GM21515 (cell line): ENCODE measurements around the gene PIP5K1C.

Experiments used
- ATAC-seq: cut with Tn5 transposase; IDR thresholded peaks from one replicate; pipeline ENCODE4 v1.9.1; 2021; ENCODE audit not compliant: unreplicated experiment

The PIP5K1C gene

DNA sequence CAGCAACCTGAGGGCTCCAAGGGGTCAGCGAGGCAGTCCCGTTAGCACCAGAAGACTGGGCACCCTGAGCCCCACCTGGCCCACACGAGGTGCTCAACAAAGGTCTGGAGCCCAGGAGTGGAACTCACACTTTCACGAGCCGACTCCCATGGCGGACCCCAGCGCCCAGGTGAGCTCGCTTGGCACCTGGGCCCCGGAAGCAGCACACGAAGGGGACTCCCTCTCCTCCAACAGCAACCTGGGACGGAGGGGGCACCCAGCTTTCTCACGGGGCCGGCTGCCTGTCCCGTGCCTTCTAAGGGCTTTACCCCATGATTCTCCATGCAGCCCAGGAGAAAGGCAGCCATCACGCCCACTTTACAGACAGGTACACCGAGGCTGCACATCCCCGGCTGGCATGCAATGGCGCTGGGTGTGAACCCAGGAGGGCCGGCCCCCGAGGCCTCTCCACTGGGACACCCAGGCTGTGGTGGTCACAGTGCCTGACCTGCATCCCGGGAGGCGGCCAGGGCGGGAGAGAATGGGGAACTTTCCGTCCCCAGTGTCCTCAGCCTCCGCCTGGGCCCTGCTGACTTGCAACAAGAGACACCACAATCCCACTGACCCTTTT is 5.0 kb downstream of the PIP5K1C start:
- ATAC-seq: no peak

DNA sequence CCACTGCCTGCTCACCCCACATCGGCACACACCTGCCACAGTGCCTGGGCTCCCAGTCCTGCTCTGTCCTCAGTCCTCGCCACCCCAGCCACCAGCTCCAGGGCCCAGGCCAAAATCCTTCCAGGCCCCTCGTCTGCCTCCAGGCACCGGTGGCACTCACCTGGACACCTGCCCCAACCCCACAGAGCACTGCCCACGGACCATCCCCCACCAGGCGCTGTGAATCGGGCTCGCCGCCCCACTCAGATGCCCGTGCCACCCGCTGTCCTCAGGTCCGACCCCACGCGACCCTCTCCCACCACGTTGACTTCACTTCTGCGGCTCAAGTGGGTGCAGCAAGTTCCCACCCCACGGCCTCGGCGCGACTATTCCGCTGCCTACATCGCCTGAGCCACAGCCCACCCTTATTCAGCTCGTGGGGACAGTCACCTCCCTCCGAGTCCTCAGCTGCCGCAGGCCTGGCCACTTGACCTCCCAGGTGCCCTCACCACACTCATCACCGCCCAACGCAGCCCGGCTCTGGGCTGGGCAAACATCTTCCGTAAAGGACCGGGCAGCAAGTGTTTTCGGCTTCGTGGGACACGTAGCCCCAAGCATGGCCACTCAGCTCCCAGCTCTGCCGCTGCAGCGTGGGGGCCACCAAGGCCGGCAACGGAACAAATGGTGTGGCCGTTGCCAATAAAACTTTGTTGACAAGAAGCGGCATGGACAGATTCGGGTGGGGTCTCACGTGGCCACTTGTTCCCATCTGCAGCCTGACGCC is 5.7 kb downstream of the PIP5K1C start:
- no peak for ATAC-seq

DNA sequence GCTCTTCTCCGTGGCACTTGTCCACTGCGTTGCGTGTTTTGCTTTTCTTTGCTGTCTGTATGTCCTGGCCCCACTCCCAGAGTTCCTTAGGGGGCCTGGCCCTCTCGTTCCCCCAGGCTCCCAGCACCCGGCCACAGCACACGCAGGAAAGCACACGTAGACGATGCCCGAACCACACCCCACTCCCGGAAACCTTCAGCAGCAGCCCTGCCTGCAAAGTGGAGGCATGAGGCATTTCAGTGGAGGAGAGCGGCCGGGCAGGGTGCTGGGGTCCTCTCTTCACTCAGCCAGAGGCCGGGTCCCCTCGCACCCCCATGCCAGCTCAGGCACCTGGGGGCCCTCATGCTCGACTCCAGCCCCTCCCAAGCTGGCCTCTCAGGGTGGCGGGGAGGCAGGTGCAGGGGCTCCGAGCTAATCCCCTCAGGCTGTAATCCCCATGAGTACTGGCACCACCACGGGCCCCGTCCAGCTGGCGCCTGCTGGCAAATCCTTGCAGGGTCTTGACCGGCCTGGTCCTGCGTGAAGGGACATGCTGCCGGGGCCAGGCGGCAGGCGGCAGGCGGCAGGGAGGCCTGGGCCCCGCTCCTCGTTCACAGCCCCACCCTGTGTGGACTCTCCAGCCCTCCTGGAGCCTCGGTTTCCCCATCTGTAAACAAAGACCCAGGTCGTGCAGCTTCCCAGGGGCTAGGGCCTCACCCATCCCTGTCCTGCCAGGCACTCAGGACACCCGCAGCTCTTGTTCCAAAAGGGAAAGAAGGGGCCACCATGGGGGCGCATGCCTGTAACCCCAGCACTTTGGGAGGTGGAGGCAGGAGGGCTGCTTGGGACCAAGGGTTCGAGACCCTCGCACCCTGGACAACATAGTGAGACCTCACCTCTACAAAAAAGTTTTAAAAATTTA is 7.0 kb downstream of the PIP5K1C start:
- ATAC-seq: no peak

DNA sequence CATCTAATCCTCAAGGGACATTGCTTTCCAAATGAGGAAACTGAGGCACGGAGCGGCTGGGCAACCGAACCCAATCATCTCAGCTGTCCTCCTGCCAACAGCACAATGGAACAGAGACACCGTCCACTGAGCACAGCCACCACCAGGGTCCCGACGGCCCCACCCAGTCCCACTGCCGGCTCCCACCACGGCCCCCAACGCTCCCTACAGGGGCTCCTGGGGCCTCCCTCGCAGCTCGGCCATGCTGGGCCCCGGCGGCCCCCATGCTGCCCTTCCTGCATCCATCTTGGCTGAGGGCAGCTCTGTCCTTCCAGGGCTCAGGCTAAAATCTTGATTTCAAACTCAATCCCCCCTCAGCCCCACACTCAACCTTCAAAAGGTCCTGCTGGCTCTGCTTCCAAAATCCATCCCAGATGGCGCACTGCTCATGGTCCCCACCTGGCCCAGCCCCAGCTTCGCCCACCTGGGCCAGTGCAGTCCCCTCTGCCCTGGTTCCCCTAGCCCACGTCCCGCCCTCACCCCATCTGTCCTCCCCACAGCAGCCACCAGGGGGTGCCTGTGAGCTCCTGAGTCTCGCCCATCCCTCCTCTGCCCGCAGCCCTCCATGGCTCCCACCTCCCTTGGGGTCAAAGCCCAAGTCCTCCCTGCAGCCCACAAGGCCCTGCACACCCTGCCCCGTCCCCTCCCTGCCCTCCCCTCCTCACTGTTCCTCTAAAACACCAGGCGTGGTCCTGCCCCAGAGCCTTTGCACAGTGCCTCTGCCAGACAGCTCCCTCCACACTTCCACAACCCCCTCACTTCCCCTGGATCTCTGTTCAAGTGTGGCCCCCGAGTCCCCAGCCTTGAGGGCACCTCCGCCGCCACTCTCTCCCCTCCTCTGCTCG is 7.9 kb downstream of the PIP5K1C start:
- no peak for ATAC-seq

DNA sequence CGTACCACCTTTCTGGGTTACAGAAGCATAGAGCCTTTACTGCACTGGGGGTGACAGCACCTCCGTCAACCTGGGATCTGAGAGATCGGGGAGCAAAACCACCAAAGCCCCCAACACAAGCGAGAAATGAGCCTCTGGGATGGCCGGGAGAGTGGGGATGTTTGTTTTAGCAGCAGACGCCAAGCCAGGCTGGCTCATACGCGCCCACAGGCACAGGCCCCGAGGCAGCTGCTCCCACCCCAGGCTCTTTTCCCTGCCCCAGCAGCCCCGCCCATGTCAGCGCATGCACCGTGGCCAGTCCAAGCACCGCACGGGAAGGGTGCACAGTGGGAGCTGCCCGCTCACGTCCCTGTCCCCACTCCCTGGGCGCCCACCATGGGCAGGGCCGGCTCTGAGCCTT is 8.5 kb downstream of the PIP5K1C start:
- no peak for ATAC-seq

DNA sequence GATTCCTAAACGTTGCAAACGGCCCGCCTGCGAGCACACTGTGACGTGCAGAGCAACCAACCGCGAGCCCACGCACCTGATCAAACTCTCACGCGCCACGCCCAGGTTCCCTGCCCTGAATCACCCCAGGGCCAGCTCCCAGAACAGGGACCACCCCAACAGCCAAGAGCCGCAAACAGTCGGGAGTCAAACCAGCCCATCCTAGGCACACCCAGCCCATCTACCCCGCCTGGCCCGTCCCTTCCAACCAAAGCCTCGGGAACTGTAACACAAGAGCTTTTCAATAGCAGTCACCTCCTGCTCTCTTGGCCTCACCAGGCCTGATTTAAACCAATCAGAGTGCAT is 8.9 kb downstream of the PIP5K1C start:
- ATAC-seq: no peak

GRCh38 chr19:3690551-3691371 is 9.5 kb downstream of the PIP5K1C start:
- ATAC-seq: no peak

DNA sequence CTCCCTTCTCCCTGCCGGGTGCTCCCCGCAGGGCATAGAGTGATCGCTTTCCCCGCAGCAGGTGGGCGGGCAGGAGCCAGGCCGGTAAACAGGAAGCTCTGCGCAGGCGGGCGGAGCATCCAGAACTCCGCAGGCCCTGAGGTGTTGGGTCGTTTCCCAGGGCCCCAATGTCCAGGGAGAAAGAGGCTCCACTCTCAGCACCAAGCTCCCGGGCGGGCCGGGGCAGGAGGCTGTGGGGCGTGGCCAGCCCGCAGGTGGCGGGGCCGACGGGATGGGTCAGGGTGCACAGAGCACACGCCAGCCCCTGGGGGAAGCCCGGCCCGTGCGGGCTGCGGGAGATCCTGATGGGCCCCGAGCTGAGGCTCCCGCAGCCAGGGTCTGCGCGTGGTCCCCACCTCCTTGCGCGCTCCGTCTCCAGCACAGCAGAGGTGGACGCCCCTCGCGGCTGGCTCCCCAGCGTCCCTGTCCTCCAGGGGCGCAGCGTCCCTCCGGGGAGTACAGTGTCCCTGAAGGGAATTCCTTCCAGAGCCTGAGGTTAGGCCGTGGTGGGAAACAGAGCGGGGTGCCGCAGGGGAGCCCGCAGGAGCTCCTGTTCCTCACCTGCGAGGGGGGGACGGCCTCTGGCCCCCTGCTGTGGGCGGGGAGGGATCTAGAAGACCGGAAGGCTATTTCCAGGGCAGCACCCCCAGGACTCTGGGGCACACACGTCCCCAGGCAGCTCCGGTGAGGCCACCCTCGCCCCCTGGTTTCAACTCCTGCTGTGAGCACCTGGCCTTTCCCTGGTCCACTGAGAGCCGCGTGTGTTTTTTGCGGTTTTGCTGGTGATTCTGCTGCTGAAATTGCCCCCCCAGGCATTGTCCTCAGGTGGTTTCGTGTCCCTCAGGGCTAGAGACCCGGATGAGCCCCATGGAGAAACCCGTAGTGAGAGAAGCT is 12.2 kb downstream of the PIP5K1C start:
- ATAC-seq: no peak

- no peak for ATAC-seq
These were observed 12.9 kb downstream of the PIP5K1C start for GRCh38 chr19:3687393-3687773.

DNA sequence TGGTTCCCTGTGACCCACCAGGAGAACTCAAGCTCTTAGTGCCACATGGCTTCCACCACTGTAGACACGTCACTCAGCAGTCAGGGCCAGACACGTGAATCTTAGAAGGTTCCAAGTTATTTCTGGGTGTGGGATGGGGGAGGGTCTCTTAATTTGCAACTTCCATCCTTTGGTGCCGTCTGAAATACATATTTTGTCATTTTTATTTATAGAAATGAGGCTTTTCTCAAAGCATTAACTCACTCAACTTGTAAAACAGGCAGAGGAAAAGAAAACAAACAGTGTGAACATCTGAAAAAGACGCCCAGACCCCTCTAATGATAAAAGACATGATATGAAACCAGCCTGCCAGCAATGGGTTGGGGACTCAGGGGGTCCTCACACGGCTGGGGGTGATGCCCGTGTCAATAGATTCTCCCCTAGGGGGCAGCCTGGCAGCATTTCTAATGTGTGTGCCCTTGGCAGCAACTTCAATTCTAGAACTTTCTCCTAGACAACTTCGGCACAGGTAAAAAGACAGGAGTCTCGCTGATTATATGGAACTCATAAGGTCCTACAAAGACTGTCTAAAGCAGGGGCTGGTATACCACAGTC is 15.4 kb downstream of the PIP5K1C start:
- ATAC-seq: no peak

DNA sequence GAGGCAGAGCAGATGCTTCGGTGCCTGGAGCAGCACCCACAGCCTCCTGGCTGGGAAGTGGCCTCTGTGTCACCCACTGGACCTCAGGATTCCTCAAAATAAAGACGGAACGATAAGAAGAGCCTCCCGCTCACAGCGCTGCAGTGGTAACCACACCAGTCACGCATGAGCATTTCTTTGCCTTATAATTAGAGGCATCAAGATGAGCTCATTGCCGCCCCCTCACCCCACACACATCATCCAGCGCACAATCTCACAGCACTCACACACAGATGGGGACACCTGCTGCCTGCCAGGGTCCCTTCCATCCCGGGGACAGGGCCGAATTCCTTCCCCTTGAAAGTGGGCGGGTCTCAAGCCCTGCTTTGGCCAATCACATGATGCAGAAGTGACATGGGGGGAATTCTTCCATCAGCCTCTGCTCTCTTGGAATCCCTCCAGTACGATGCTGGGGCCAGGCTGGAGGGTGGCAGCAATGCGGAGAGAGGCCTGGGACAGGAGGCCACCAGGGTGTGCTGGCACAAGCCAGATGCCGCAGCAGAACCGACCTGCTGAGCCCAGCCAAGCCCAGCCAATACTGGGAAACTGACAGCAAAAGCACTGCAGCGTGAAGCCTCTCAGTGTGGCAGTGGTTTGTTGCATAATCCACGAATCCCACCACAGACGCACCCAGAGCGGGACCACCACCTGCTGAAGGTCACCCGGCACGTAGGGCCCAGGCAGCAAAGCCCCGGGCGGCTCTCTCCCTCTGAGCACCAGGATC is 16.0 kb downstream of the PIP5K1C start:
- ATAC-seq: no peak

GRCh38 chr19:3683405-3684053 is 16.7 kb downstream of the PIP5K1C start:
- no peak for ATAC-seq

DNA sequence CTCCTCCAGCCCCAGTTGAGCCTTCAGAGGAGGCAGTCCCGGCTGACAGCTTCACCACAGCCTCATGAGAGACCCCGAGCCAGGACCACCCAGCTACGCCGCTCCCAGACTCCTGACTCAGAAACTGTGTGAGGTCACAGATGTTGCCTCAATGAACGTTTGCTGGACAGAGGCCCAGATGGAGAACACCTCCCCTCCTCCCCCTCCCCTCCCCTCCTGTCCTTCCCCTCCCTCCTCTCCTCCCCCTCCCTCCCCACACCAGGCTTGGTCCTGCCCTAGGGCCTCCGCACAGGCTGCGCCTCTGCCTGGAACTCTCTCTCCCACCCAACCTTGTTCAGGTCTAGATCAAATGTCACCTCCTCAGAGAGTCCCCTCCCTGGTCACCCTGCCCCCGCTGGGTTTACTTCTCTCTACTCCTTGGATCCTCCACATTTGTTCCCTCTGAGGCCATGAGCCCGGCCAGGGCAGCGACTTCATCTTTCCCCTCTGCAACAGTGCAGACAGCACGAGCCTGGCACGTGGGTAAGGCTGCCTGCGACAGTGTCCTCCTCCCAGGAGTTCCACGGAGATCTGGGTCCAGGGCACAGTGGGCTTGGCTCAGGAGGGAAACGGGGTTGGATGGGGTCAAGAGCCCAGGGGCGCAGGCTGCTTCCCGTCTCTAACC is 17.4 kb downstream of the PIP5K1C start:
- no peak for ATAC-seq

DNA sequence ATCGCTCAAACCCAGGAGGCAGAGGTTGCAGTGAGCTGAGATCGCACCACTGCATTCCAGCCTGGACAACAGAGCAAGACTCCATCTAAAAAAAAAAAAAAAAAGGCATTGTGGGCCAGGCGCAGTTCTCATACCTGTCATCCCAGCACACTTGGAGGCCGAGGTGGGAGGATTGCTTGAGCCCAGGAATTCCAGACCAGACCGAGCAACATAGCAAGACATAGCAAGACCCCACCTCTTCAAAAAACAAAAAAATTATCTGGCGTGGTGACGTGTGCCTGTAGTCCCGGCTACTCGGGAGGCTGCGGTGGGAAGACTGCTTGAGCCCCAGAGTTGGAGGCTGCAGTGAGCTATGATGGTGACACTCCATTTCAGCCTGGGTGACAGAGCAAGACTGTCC is 18.0 kb downstream of the PIP5K1C start:
- no peak for ATAC-seq

GRCh38 chr19:3680939-3681338 is 19.3 kb downstream of the PIP5K1C start:
- ATAC-seq: no peak

- no peak for ATAC-seq
These were observed 20.7 kb downstream of the PIP5K1C start for GRCh38 chr19:3679581-3679980.

DNA sequence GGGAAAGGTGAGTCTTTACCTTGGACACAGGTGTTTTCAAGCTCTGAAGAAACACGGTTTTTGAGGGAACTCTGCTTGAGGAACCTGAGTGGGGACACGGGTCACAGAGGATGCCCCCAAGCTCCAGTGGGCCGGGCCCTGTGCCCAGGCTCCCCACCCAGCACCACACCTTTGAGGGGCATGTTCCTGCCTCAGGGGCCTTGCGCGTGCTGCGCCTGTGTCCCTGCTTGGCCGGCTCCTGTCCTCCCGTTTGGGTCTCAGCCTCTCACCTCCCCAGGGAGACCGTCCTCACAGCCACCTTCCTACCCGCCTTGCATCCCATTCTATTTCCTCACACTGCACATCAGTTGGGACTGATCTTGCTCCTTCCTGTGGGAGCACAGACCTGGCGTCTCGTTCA is 21.1 kb downstream of the PIP5K1C start:
- no peak for ATAC-seq
